ENCODE measurements around the gene TSSK3.

DNA sequence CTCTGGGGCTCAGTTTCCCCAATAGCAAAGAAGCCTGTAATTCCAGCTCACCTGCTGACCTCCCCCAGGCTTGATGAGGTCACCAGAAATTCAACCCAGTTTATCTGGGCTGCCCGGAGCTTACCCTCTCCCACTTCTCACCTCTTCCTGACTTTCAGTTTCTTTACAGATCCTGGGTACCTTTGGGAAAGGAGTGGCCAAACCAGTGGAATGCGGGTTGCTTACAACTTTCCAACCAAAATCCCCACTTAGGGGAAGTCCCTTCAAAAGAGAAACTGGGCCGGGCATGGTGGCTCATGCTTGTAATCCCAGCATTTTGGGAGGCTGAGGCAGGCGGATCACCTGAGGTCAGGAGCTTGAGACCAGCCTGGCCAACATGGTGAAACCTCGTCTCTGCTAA, 20.4 kb upstream of the TSSK3 start:
- TF ChIP-seq CTCF (IDR thresholded peaks at IDR 0.05; ENCODE audit: low read depth, low read length) (no peak), EZH2phosphoT487 (IDR thresholded peaks at IDR 0.05; ENCODE audit: low read depth) (no peak)
